ENCODE measurements around the gene TIMM17B.
A peak's percentile ranks its signal among the peaks of the same experiment; 100 is the strongest.

TIMM17B gene

DNA sequence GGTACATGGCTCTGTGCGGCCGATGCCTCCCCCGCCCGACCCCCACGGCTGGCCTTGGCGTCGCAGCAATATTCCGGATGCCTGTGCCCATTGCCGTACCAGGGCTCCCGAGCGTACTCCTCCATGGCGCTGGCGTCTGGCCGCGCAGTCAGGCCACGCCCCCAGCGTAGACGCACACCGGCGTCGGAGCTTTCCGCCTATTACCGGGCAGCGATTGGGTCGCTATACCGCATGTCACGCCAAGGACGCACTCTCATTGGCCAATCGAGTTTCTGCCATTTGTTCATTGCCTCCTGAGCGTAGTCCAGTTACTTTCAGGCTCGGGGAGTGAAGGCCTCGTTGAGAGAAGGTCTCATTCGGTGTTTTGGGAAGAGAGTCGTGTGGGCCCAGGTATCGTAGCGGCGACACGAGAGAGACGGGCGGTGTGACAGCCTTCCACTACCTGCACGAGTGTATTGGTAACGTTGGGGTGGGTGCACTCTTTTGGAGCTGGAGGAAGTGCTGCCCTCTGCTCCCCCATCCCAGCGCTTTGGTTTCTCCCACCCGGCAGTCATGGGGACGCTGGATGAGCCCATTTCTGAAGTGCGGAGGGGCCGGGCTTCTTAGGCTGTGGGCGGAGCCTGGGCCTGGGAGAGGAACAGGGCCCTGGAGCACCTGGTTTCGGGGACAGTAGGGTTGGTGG is at the start of gene TIMM17B, which contains the start of gene PQBP1:
Gene TIMM17B (minus strand): TSS at position 144 of the 682 bp plus-strand sequence. CDS start 19 bp downstream, at position 125.
Gene PQBP1 (plus strand): TSS at position 306 of the 682 bp plus-strand sequence. CDS start 580 bp downstream, outside the sequence.
- DNase-seq (ENCODE audit: low read depth): peak; percentile 91

DNA sequence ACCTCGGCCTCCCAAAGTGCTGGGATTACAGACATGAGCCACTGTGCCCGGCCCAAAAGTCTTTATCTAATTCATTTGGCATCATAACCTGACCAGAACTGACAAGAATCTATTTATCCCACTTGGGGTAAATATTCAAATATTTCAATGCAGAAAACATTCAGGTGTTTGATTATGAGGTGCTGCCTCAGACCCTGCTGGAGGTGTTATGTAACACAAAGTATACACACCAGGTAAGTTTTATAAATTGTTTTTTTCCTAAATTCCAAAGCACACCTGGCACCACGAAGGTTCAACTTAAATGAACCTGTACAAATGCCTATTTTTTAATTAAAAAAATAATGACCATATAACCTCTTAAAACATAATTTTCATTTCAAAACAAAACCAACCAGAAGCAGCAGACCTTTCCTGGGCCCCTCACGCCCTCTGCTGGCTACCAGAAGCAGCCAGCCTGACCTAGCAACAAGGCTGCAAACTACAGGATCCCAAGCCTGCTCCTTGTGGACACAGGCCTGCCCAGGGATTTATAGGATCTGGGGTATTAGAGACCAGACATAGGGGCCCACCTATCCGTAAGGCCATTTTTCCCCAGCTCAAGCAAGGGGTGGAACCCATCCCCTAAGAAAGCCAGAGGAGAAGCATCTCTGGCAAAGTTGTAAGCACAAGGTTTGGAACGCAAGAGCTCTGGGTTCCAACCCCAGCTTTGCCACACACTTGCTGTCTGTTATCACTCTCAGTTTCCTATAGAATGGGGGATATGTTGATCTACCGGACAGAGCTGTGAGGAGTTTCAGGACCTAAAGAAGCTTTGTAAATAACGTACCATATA is 48.2 kb upstream of the TIMM17B start:
- DNase-seq (ENCODE audit: low read depth): no peak

DNA sequence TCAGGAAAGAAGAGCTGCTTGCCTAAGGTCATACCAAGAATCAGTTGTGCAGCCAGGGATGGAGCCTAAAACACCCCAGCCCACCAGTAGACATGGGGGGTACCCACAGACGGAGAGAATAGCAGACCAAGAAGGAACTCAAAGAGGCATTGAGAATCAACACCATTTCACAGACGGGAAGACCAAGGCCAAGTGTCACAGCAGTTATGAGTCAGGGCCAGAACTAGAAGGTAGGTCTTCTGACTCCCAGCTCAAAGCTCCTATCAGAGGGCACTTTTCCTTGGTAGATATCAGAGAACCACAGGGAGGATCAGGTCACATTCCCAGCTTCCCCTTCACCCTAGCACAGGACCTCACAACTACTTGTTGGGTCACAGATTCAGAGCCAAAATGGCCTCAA is 45.3 kb upstream of the TIMM17B start:
- no peak for DNase-seq (ENCODE audit: low read depth)

DNA sequence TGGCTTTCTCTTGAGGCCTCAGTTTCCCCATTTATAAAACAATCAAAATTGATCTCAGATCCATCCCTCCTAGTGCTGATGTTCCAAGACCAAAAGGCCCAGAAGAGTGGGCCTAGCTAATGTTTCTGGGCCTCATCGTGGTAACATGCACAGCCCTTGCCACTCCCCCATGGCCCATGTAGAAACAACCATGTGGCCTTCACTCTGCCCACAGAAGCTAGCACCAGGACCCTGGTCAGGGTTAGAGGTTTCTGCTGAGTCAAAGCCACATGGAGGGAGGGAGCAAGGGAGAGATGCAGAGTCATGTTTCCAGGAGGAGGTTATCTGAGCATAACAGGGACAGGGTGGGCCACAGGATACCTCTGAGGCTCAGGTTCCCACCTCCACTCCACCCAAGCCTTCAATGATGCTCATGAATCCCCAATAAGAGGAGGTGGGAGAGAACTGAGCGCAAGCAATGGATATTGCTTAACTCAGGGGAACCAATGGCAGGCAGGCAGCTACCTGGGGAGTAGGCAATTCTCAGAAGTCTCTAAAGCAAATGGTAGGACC is 42.9 kb upstream of the TIMM17B start:
- no peak for DNase-seq (ENCODE audit: low read depth)

DNA sequence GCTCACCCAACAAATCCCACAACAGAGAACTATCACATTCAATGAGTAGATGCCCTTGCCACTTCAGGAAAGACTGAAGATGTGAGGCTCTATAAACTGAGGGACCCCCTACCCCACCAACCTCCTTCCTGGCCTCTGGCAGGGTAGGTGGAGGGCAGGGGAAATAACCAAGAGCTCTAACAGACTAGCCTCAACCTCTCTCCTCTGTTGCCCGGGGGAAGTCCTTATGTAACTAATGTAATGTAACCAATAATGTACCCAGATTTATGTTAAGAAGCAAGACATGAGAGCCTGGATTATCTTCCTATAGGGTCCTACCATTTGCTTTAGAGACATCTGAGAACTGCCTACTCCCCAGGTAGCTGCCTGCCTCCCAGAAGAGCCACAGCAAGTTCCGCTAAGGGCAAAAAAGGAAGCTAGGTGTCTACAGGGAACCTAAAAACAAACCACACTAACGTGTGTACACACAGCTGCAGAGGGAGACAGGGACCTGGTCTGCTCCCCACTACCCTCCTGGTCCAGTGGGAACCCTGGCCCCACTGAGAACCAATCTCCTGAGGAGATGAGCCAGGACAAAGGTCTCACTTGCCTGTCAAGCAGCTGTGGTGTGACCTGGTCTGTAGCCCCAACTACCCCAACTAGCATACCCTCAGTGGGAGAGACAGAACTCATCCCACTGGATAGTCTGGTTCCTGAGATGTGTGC is 42.1 kb upstream of the TIMM17B start:
- no peak for DNase-seq (ENCODE audit: low read depth)

DNA sequence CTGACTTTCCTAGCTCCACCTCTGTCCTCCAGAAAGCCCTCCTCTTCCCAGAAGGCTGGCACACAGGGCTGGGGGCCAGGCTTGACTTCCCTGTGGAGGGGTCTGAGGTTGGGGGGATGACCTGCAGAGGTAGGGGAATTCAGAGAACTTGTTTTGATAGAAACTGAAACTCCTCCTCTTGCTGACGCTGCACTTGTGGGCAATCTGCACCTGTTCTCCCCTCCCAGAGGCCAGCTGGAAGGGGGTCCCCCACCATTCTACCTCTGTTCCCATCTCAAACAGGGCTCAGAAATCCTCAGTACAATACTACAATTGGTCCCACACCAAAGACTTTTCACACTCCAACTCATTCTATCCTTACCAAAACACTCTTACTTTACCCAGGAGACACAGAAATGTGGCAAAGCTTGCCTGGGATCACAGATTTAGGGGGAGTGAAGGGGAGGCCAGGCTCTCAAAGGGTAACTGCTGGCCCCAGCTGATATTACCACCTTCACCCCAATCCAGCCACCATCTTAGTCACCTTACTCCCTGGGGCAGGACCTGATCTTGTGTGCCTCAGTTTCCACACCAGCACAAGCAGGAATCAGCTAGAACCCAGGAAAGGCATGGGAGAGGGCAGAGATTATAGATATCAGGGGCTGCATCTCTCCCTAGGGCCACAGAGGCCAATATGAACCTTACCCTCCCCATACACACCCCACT is 41.3 kb upstream of the TIMM17B start:
- no peak for DNase-seq (ENCODE audit: low read depth)

DNA sequence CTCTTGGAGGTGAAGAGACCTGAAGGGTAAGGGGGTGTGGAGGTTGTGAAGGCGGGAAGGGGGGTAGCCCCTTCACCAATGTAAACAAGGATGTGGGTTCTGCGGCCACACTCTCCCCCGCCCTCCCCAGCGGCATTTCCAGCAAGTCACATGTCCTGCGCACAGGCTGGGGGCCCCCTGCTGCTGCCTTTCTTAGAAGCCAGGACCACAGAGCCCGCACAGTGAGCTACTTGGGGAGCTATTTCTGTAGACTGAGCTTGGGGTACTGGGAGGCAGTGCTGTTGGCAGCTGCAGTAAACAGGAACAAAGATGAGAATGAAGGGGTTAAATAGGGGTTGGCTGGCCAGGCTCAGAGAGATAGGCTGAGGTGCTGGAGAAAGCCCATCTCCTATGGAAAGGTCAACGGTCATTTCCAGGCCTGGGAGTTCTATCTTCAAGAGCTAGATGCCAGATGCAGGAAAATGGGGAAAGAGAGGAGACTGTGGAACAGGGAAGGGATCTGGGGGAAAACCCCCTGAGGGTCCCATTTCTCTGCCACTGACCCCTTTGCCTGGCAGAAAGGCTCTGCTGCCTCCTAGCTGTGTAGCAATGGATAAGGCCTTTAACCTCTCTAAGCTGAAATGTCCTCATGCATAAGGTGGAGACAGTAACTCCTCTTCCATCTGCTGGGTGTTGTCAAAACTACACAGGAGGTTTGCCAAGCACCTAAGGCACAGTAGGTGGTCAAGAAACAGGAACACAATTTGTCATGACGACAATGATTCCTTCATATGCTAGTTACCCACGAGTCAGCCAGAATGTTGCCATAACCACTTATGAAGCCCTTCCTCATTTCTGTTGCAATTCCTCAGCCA is 39.7 kb upstream of the TIMM17B start:
- DNase-seq (ENCODE audit: low read depth): no peak

DNA sequence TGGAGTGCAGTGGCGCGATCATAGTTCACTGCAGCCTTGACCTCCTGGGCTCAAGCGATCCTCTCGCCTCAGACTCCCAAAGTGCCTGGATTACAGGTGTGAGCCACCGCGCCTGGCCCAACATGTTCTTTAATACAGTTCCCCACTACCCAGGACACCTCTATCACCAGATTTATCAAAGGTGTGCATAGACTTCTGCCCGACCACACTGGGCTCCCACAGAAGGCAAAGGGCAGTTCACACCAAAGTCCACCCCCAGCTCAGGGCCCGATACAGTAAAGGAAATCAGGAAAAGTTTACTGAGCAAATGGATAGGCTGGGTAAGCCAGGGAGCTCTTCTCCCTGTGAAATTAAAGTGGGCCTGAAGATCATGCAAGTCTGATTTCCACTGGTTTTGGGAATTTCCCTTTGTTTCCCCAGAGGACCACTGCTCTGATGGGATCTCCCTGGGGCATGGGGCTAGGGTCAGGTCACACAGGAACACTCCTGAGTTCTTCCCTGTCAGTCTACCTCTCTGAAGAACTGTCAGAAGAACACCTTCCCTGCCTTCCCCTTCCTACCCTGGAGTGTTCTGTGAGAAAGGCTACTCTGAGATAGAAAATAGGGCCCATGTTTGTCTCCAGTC is 39.0 kb upstream of the TIMM17B start:
- no peak for DNase-seq (ENCODE audit: low read depth)

DNA sequence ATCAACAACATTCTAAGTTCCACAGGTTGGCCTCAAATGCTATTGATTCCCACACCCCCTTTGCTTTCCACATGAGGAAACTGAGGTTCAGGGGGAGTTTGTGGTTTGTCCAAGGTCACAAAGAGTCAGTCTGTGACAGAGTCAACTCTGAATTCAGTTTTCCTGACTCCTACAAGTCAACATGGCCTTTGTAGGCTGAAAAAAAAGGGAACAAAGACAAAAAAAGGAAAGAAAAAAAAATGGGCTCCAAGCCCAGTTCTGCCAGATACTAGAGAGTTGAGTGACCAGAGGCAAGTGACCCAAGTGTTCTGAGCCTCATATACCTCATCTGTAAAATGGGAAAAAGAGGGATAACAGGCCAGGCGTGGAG is 37.7 kb upstream of the TIMM17B start:
- no peak for DNase-seq (ENCODE audit: low read depth)

DNA sequence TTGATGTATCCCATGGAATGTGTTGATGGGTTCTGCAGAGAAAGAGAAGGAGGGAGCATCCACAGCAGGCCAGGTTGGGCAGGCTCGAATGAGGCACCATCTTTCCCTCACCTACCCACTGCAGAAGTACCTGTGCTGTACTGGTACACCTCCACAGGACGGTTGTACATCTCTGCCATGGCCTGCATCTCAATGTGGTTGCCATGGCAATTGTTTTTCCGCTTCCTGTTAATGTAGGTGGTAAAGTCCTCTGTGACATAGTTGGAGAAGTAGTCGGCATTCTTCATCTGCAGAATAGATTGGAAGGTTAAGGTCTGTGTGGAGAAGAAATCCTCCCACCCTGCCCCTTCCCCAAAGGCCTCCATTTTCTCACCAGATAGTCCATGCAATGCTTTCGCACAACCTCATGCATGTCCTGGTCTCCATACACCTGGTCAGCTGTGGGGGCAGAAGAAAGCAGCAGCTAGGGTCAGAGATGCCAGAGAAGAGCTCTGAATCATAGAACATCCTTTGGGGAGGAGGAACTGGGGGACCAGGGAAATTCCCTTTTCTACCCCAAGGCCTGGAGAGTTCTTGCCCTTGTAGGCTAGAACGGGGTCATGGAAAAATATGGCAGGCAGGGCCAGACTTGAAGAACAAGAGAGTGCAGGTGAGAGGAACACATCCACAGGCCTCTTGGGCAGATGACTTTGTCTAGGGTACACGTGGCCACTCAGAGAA is 37.2 kb upstream of the TIMM17B start:
- no peak for DNase-seq (ENCODE audit: low read depth)

DNA sequence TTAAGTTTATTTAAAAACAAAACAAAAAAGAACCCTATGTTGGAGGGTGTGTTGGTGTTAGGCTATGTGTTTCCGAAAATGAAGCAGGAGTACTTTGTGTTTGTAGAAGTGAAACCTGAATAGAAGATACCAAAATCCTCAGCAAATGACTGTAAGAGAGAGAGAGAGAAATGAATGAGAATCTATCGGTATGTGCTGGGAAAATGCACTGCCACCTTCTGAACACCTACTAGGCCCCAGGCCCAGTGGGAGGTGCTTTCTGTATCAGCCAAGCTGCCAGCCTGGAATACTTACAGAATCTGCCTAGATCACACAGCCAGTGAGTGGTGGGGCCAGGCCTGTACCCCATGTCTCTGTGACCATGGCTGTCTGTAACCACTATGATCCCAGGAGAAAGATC is 36.2 kb upstream of the TIMM17B start:
- no peak for DNase-seq (ENCODE audit: low read depth)

DNA sequence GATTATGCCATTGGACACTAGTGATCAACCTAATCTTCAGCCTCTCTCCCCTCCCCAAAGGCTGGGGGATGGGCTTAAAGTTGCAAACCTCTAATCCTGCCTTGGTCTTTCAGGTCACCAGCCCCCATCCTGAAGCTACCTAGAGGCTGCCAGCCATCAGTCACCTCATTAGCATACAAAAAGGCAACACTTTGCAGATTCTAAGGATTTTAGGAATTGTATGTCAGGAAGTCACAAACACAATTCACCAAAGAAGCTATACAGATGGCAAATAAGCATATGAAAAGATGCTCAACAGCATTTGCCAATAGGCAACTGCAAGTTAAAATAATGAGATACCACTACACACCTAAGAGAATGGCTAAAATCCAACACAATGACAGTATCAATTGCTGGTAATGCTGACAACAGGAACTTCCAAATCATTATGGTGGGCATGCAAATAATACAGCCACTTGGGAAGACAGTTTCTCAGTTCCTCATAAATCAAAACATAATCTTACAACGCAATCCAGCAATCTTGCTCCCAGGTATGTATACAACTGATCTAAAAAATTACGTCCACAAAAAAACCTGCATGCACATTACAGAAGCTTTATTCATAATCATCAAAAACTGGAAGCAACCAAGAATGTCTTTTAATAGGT is 30.3 kb upstream of the TIMM17B start:
- no peak for DNase-seq (ENCODE audit: low read depth)

DNA sequence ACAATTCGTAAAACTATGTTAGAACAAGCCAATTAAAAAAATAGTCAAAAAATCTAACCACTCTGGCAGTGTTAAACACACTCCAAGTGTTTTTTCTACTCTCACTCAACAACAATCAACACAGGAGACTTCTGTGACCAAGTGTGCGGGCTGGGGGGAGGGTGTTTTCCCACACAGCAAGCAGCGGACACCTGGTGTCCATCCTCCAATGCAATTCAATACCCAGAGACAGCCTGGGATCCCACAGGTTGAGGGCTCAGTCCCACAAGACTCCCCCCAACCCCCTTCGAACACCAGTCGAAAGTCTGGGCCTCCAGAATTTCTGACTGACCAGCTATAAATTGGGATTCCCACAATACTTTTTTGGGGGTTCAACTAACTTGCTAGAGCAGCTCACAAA is 29.6 kb upstream of the TIMM17B start:
- no peak for DNase-seq (ENCODE audit: low read depth)

DNA sequence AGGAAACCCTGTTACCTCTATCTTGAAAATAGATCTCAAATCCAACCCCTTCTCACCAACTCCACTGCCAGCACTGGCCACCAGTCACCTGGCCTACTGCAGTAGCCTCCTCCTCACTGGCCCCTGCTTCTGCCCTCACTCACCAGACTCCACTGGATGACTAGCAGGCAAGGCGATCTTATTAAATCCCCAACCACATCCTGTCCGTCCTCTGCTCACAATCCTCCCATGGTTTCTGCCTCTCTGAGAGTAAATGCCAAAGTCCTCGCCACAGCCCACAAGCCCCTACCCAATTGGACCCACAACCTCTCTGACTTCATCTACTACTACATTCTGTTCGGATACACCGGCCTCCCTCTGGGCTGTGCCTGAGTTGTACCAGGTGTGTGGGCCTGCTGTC is 26.7 kb upstream of the TIMM17B start:
- DNase-seq (ENCODE audit: low read depth): no peak

DNA sequence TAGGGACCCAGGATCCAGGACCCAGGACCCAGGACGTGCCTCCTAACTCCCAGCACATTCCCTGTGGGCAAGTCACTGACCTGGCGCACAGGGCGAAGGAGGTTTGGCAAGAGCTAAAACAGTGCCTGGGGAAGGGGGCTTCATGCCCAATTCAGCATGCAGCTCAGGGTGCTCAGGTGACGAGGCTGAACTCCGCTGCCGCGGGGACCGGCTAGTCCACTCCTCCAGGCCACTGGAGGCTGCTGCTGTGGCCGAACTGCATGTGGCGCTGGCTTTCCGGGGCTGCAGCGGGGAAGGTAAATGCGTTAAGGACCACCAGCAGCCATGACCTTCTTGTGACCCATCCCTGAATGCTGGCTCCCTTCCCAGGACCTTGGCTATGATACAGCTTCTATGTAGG is 26.2 kb upstream of the TIMM17B start:
- DNase-seq (ENCODE audit: low read depth): no peak

DNA sequence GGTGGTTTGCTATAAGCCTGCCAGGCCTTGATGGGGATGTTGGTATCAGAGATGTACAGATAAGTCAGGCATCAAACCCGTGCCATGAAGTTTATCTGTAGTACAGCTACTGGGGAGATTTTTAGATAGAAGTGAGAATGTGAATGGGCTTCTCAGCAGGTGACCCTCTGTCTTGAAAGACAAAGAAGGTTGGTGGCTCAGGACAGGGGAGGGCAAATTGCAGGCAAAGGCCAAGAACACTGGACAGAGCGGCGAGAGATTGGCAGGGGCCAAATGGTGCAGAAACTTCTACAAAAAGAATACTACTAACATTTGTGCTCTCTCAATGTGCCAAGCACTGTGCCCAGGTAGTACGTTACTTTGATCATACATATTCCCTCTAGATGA is 23.1 kb upstream of the TIMM17B start:
- no peak for DNase-seq (ENCODE audit: low read depth)

DNA sequence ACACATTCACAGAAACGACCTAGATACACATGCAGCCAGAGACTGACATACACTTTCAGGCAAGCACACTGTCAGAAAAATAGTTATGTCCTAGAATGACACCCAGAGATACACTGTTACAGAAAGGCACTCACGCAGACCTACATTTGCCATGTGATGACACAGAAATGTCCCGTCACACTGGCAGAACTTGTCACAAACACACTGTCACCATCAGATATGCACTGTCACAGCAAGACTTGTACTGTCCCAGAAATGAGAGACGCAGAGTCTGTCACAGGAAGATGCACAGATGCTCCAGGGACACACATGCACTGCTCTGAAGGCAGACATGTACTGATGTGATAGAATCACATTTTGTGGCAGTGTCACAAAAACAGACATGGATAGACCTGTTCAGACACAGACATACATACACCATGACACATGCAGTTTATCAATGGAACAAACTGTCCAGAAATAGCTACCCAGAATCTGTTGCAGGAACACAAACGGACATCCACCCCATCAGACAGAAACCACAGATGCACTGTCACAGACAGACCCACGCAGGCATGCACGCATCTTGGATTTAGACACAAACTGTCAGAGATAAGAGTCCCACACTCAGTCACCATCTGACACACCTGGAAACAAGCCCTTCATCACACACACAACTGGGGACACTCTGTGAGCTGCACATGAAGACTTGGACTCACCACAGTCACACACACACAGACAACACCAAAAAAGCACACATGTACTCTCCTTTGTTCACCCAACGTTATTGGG is 22.6 kb upstream of the TIMM17B start:
- DNase-seq (ENCODE audit: low read depth): no peak

DNA sequence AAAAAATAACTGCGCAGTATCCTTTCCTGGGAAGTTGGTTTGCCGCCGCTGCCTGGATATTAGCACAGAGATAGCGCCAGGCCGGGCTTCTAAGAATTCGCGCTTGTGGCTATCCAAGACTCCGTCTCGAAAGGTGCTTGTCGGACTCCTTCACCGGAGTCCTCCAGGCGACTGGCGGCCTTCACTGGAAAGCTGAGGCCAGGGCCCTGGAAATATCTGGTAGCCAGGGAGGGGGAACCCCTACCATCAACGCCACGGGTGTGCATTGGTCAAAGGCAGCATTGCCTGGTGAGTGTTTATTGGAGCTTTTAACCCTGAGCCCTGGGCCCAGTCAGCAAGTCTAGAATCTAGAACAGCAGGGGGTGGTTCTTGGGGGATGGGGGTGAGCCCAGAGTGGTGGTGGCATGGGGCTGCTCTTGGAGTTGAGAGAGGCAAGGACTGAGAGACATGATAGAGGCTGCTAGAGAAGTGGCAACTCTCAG is 21.8 kb upstream of the TIMM17B start:
- DNase-seq (ENCODE audit: low read depth): no peak
